ENCODE measurements around the gene CD82. TPM values are rescaled to one million over a fixed set of nuclear protein-coding genes. Genes with fewer than 3 reads are reported as not detected.
"Not testable (repeated sequence)": the region's sequence is repeated elsewhere in the genome, so short reads cannot be mapped to it uniquely, and the experiment has no call there.

The CD82 gene
- total RNA-seq, 1 experiment from 2014 or later, result 4.5 TPM

DNA sequence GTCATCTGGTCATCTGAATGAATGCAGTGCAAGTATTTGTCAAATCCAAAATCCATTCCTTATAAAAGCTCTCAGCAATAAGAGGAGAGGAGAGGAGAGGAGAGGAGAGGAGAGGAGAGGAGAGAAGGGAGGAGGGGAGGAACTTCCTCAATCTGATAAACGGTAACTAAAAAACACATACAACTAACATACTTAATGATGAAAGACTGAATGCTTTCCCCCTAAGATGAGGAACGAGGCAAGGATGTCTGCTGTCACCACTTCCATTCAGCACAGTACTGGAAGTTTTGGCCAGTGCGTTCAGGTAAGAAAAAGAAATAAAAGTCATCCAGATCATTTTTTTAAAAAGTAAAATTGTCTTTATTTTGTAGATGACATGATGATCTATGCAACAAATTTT is 80.4 kb downstream of the CD82 start:
- Histone ChIP-seq H3K79me2 (ENCODE audit: insufficient read depth, low read length) (no peaks in the 10 kb centered on the region), H3K79me1 (ENCODE audit: insufficient read depth, low read depth, low read length, poor library complexity, severe bottlenecking) (no peaks in the 10 kb centered on the region), H3K4ac (ENCODE audit: low read depth, low read length) (no peak overlapping the region), H3K56ac (ENCODE audit: insufficient read length, low read depth, low read length) (no peak overlapping the region), H3K18ac (ENCODE audit: insufficient read length, low read depth, low read length) (no peak overlapping the region), H4K5ac (ENCODE audit: insufficient read length, low read depth, low read length) (no peak overlapping the region), H2AK5ac (ENCODE audit: insufficient read length, low read length) (no peak overlapping the region), H3K27me3 (ENCODE audit: insufficient read depth, low read length) (no peaks in the 10 kb centered on the region), H4K91ac (ENCODE audit: insufficient read length, low read depth, low read length) (no peak overlapping the region), H3K4me2 (ENCODE audit: insufficient read depth, insufficient read length, low read length) (no peak overlapping the region), H2BK120ac (ENCODE audit: low read depth, low read length, poor library complexity, severe bottlenecking) (no peak overlapping the region), H2BK20ac (ENCODE audit: low read depth, low read length, poor library complexity, severe bottlenecking) (no peak overlapping the region), H4K8ac (replicated peaks; ENCODE audit: insufficient read length, low read depth, low read length) (no peak overlapping the region), H3T11ph (ENCODE audit: low read length) (no peak overlapping the region), H2BK5ac (ENCODE audit: insufficient read length, low read length) (no peak overlapping the region), H3K14ac (ENCODE audit: insufficient read depth, low read length) (no peak overlapping the region), H3K27ac (ENCODE audit: insufficient read length, low read depth, low read length) (no peak overlapping the region), H3K23me2 (ENCODE audit: insufficient read length, low read depth, low read length, poor library complexity, severe bottlenecking) (no peaks in the 10 kb centered on the region), H2BK15ac (ENCODE audit: low read depth, low read length) (no peak overlapping the region), H3K4me1 (ENCODE audit: insufficient read depth, low read length) (no peaks in the 10 kb centered on the region), H3K23ac (ENCODE audit: insufficient read length, low read depth, low read length) (no peak overlapping the region), H4K20me1 (ENCODE audit: control insufficient read depth, insufficient read depth, insufficient read length) (no peaks in the 10 kb centered on the region), H2AFZ (ENCODE audit: low read length) (no peak overlapping the region), H3K9me3 (ENCODE audit: control insufficient read depth, low read depth, low read length) (no peaks in the 10 kb centered on the region), H2BK12ac (ENCODE audit: insufficient read length, low read depth, low read length) (no peak overlapping the region), H3K9ac (ENCODE audit: extremely low read depth, insufficient read length, low read length) (no peak overlapping the region)
- H3K4me3 Mint-ChIP-seq, result no peak overlapping the region
- H3K9me3 Mint-ChIP-seq, result peaks cover 15 to 17% of the 10 kb centered on the region in 2 experiments
- WGBS (ENCODE audit: extremely low coverage, insufficient read length, low lambda C conversion rate), result no CpG with 5 or more reads among the region's 3 CpGs
- TF ChIP-seq, protein P1, sequence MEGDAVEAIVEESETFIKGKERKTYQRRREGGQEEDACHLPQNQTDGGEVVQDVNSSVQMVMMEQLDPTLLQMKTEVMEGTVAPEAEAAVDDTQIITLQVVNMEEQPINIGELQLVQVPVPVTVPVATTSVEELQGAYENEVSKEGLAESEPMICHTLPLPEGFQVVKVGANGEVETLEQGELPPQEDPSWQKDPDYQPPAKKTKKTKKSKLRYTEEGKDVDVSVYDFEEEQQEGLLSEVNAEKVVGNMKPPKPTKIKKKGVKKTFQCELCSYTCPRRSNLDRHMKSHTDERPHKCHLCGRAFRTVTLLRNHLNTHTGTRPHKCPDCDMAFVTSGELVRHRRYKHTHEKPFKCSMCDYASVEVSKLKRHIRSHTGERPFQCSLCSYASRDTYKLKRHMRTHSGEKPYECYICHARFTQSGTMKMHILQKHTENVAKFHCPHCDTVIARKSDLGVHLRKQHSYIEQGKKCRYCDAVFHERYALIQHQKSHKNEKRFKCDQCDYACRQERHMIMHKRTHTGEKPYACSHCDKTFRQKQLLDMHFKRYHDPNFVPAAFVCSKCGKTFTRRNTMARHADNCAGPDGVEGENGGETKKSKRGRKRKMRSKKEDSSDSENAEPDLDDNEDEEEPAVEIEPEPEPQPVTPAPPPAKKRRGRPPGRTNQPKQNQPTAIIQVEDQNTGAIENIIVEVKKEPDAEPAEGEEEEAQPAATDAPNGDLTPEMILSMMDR (conservative IDR thresholded peaks at IDR 0.05), result no peak
- H3K27ac Mint-ChIP-seq, result peak overlapping the region in 1 of 3 experiments; percentile 25; a peak in 1 of 7 replicates
- peaks cover 6% of the 10 kb centered on the region; the same call in 1 of the 2 replicates for H3K27me3 Mint-ChIP-seq (ENCODE audit: low read depth)
- H3K36me3 Mint-ChIP-seq (ENCODE audit: insufficient read depth in 1 of 3, low read depth in 3 of 3), result peaks cover 0 to 11% (median 4%) of the 10 kb centered on the region in 3 experiments; a peak in 3 of 7 replicates
- no peaks in the 10 kb centered on the region for H3K4me1 Mint-ChIP-seq
- DNase-seq, result no peak

DNA sequence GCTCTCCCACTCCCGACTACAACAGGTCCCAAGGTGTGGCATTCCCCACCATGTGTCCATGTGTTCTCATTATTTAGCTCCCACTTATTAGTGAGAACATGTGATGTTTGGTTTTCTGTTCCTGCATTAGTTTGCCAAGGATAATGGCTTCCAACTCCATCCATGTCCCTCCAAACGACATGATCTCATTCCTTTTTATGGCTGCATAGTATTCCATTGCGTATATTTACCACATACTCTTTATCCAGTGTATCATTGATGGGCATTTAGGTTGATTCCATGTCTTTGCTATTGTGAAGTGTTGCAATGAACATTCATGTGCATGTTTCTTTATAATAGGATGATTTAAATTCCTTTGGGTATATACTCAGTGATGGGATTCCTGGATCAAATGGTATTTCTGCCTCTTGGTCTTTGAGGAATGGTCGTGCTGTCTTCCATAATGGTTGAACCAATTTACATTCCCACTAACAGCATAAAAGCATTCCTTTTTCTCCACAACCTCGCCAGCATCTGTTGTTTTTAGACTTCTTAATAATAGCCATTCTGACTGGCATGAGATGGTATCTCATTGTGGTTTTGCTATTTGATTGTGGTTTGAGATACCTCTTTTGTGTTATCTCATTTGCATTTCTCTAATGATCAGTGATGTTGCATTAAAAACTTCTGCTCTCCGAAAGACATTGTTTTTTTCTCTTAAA is 81.9 kb downstream of the CD82 start:
- not testable (repeated sequence) for DNase-seq; H4K8ac ChIP-seq (replicated peaks; ENCODE audit: insufficient read length, low read depth, low read length); H3K79me2 ChIP-seq (ENCODE audit: insufficient read depth, low read length); H3K27ac Mint-ChIP-seq; H3K4ac ChIP-seq (ENCODE audit: low read depth, low read length); H2BK15ac ChIP-seq (ENCODE audit: low read depth, low read length); H3K27me3 ChIP-seq (ENCODE audit: insufficient read depth, low read length); H3K14ac ChIP-seq (ENCODE audit: insufficient read depth, low read length); H3K4me1 ChIP-seq (ENCODE audit: insufficient read depth, low read length); H3K9me3 ChIP-seq (ENCODE audit: control insufficient read depth, low read depth, low read length); H2BK5ac ChIP-seq (ENCODE audit: insufficient read length, low read length); H3K79me1 ChIP-seq (ENCODE audit: insufficient read depth, low read depth, low read length, poor library complexity, severe bottlenecking); H4K91ac ChIP-seq (ENCODE audit: insufficient read length, low read depth, low read length); H3K27ac ChIP-seq (ENCODE audit: insufficient read length, low read depth, low read length); H2BK12ac ChIP-seq (ENCODE audit: insufficient read length, low read depth, low read length); H3K4me3 Mint-ChIP-seq; H4K20me1 ChIP-seq (ENCODE audit: control insufficient read depth, insufficient read depth, insufficient read length); H3K4me2 ChIP-seq (ENCODE audit: insufficient read depth, insufficient read length, low read length); H2AFZ ChIP-seq (ENCODE audit: low read length); H3T11ph ChIP-seq (ENCODE audit: low read length); H2AK5ac ChIP-seq (ENCODE audit: insufficient read length, low read length); H3K4me1 Mint-ChIP-seq; H3K36me3 Mint-ChIP-seq (ENCODE audit: insufficient read depth in 1 of 3, low read depth in 3 of 3); H2BK20ac ChIP-seq (ENCODE audit: low read depth, low read length, poor library complexity, severe bottlenecking); H3K23me2 ChIP-seq (ENCODE audit: insufficient read length, low read depth, low read length, poor library complexity, severe bottlenecking); H3K23ac ChIP-seq (ENCODE audit: insufficient read length, low read depth, low read length); H4K5ac ChIP-seq (ENCODE audit: insufficient read length, low read depth, low read length); H3K56ac ChIP-seq (ENCODE audit: insufficient read length, low read depth, low read length); H2BK120ac ChIP-seq (ENCODE audit: low read depth, low read length, poor library complexity, severe bottlenecking); H3K9ac ChIP-seq (ENCODE audit: extremely low read depth, insufficient read length, low read length); H3K18ac ChIP-seq (ENCODE audit: insufficient read length, low read depth, low read length)
- H3K27me3 Mint-ChIP-seq (ENCODE audit: low read depth), result peaks cover 10% of the 10 kb centered on the region
- H3K9me3 Mint-ChIP-seq, result peaks cover 14 to 15% of the 10 kb centered on the region in 2 experiments
- no CpG with 5 or more reads among the region's 6 CpGs for WGBS (ENCODE audit: extremely low coverage, insufficient read length, low lambda C conversion rate)
